ENCODE results near the gene KCNN1.

Gene KCNN1

DNA sequence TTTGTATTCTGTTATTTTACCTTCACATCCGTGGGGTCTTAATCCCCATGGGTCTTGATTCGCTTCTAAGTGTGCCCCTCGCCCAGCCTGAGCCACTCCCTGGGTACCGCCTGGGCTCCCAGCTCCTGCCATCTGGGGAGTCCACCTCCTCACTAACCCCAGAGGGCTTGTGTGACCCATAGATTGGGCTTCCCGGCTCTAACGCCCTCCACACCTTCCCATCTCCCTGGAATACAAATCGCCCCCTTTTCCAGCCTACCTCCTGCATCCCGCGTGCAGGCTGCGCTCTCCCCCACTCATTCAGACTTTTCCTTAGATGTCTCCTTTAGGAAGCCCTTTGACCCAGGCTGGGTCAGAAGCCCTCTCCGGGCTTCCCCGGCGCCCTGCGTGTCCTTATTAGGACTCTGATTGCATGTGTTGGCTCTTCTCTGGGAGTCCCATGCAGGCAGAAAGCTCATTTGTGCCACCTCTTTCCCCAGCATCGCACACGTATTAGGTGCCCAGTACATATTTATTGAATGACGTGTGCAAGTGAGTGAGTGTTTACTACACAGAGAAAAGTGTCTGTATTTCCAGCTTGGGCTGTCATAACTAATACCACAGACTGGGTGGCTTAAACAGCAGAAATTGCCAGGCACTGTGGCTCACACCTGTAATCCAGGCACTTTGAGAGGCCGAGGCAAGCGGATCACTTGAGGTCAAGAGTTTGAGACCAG is 33.3 kb upstream of the KCNN1 start:
- Histone ChIP-seq H3K9me3 (ENCODE audit: control insufficient read depth in 2 of 2, low read length in 2 of 2) (no peaks in the 10 kb centered on the region), H3K9ac (ENCODE audit: low read depth in 1 of 2, low read length in 2 of 2) (peak overlapping the region; percentile 82 to 85), H3K27ac (ENCODE audit: low read depth in 2 of 2, low read length in 2 of 2) (no peak overlapping the region), H3K27me3 (ENCODE audit: control insufficient read depth in 2 of 2, insufficient read depth in 2 of 2, low read length in 2 of 2) (peaks cover 0 to 6% of the 10 kb centered on the region in 2 donors), H3K4me3 (ENCODE audit: low read length in 2 of 2) (peak overlapping the region; percentile 89 to 91), H3K4me1 (ENCODE audit: control insufficient read depth in 2 of 2, insufficient read depth in 2 of 2, low read length in 2 of 2) (peaks cover 10 to 11% of the 10 kb centered on the region in 2 donors), H3K36me3 (ENCODE audit: control insufficient read depth in 2 of 2, insufficient read depth in 2 of 2, low read length in 2 of 2) (peaks cover 0 to 3% of the 10 kb centered on the region in 2 donors)

DNA sequence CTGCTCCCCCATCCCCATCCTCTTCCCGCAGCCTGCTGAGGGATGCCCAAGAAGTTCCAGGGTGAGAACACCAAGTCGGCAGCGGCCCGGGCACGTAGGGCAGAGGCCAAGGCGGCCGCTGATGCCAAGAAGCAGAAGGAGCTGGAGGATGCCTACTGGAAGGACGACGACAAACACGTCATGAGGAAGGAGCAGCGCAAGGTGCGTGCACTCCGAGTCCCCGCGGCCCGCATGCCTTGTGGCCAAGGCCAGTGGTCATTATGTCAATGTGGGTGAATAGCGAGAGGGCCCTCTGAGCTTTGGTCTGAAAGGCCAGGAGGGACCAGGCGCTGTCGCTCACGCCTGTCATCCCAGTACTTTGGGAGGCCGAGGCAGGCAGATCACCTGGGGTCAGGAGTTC is 30.5 kb upstream of the KCNN1 start:
- Histone ChIP-seq H3K4me3 (ENCODE audit: low read length in 2 of 2) (no peak overlapping the region), H3K27ac (ENCODE audit: low read depth in 2 of 2, low read length in 2 of 2) (no peak overlapping the region), H3K9me3 (ENCODE audit: control insufficient read depth in 2 of 2, low read length in 2 of 2) (no peaks in the 10 kb centered on the region), H3K9ac (ENCODE audit: low read depth in 1 of 2, low read length in 2 of 2) (no peak overlapping the region), H3K36me3 (ENCODE audit: control insufficient read depth in 2 of 2, insufficient read depth in 2 of 2, low read length in 2 of 2) (peaks cover 0 to 3% of the 10 kb centered on the region in 2 donors), H3K4me1 (ENCODE audit: control insufficient read depth in 2 of 2, insufficient read depth in 2 of 2, low read length in 2 of 2) (peaks cover 10 to 11% of the 10 kb centered on the region in 2 donors), H3K27me3 (ENCODE audit: control insufficient read depth in 2 of 2, insufficient read depth in 2 of 2, low read length in 2 of 2) (peaks cover 0 to 6% of the 10 kb centered on the region in 2 donors)

GRCh38 chr19:17937371-17937900 is 29.5 kb upstream of the KCNN1 start:
- H3K27me3 ChIP-seq (ENCODE audit: control insufficient read depth in 2 of 2, insufficient read depth in 2 of 2, low read length in 2 of 2) = no peaks in the 10 kb centered on the region
- H3K4me3 ChIP-seq (ENCODE audit: low read length in 2 of 2) = no peak overlapping the region
- no peak overlapping the region for H3K27ac ChIP-seq (ENCODE audit: low read depth in 2 of 2, low read length in 2 of 2)
- peaks cover 8 to 9% of the 10 kb centered on the region in 2 donors for H3K4me1 ChIP-seq (ENCODE audit: control insufficient read depth in 2 of 2, insufficient read depth in 2 of 2, low read length in 2 of 2)
- no peak overlapping the region for H3K9ac ChIP-seq (ENCODE audit: low read depth in 1 of 2, low read length in 2 of 2)
- no peaks in the 10 kb centered on the region for H3K9me3 ChIP-seq (ENCODE audit: control insufficient read depth in 2 of 2, low read length in 2 of 2)
- peaks cover 0 to 5% of the 10 kb centered on the region in 2 donors for H3K36me3 ChIP-seq (ENCODE audit: control insufficient read depth in 2 of 2, insufficient read depth in 2 of 2, low read length in 2 of 2)

DNA sequence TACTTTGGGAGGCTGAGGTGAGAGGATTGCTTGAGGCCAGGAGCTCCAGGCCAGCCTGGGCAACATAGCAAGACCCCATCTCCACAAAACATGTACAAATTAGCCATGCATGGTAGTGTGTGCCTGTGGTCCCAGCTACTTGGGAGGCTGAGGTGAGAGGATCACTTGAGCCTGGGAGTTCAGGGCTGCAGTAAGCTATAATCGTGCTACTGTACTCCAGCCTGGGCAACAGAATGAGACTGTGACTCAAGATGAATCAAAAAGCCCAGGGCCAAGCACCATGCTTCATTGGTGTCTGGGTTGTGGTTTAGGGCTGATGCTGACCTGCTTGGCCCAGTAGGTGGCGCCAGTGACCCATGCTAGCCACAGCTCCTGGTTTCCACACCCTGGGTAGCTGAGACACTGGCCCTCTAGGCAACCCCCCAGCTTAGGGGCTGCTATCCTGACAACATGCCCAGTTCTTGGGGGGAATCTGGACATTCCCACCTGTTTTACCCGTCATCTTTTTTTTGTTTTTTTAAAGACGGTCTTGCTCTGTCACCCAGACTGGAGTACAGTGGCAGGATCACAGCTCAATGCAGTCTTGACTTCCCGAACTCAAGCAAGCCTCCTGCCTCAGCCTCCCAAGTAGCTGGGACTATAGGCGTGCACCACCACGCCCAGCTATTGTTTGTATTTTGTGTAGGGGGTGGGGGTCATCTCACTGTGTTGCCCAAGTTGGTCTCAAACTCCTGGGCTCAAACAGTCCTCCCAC is 28.6 kb upstream of the KCNN1 start:
- no peak overlapping the region for H3K9ac ChIP-seq (ENCODE audit: low read depth in 1 of 2, low read length in 2 of 2)

DNA sequence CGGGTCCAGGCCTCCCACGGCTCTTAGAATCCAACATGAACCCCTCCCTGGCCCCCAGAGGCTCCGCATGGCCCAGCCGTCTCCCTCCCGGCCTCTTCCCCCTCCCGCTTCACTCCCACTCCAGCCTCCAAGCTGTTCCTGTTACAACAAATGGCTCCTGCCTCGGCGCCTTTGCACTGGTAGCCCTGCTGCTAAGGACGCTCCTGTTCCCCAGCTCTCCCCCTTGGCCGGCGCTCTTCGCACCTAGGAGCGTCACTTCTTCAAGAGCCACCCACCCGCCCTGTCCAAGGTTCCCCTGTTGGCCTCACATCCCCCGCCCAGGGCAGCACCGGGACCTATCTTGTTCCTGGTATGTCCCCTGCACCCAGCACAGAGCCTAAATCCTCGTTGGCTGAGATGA is 24.7 kb upstream of the KCNN1 start:
- Histone ChIP-seq H3K27me3 (ENCODE audit: control insufficient read depth in 2 of 2, insufficient read depth in 2 of 2, low read length in 2 of 2) (no peaks in the 10 kb centered on the region), H3K27ac (ENCODE audit: low read depth in 2 of 2, low read length in 2 of 2) (no peak overlapping the region), H3K4me3 (ENCODE audit: low read length in 2 of 2) (no peak overlapping the region), H3K9ac (ENCODE audit: low read depth in 1 of 2, low read length in 2 of 2) (no peak overlapping the region), H3K9me3 (ENCODE audit: control insufficient read depth in 2 of 2, low read length in 2 of 2) (no peaks in the 10 kb centered on the region), H3K36me3 (ENCODE audit: control insufficient read depth in 2 of 2, insufficient read depth in 2 of 2, low read length in 2 of 2) (peaks cover 0 to 5% of the 10 kb centered on the region in 2 donors), H3K4me1 (ENCODE audit: control insufficient read depth in 2 of 2, insufficient read depth in 2 of 2, low read length in 2 of 2) (peaks cover 1% of the 10 kb centered on the region in 2 donors)

More for the DNA sequence above, 28.6 kb upstream of the KCNN1 start:
- Histone ChIP-seq H3K4me3 (ENCODE audit: low read length in 2 of 2) (no peak overlapping the region), H3K9me3 (ENCODE audit: control insufficient read depth in 2 of 2, low read length in 2 of 2) (no peaks in the 10 kb centered on the region), H3K36me3 (ENCODE audit: control insufficient read depth in 2 of 2, insufficient read depth in 2 of 2, low read length in 2 of 2) (peaks cover 0 to 5% of the 10 kb centered on the region in 2 donors), H3K27ac (ENCODE audit: low read depth in 2 of 2, low read length in 2 of 2) (no peak overlapping the region), H3K4me1 (ENCODE audit: control insufficient read depth in 2 of 2, insufficient read depth in 2 of 2, low read length in 2 of 2) (peaks cover 6 to 7% of the 10 kb centered on the region in 2 donors), H3K27me3 (ENCODE audit: control insufficient read depth in 2 of 2, insufficient read depth in 2 of 2, low read length in 2 of 2) (no peaks in the 10 kb centered on the region)

GRCh38 chr19:17942582-17943273 is 24.2 kb upstream of the KCNN1 start:
- no peak overlapping the region for H3K27ac ChIP-seq (ENCODE audit: low read depth in 2 of 2, low read length in 2 of 2)
- H3K36me3 ChIP-seq (ENCODE audit: control insufficient read depth in 2 of 2, insufficient read depth in 2 of 2, low read length in 2 of 2) = peaks cover 0 to 3% of the 10 kb centered on the region in 2 donors
- no peak overlapping the region for H3K4me3 ChIP-seq (ENCODE audit: low read length in 2 of 2)

GRCh38 chr19:17943274-17944221 is 23.4 kb upstream of the KCNN1 start:
- no peak overlapping the region for H3K4me3 ChIP-seq (ENCODE audit: low read length in 2 of 2)

More at GRCh38 chr19:17942582-17943273, 24.2 kb upstream of the KCNN1 start:
- Histone ChIP-seq H3K9me3 (ENCODE audit: control insufficient read depth in 2 of 2, low read length in 2 of 2) (no peaks in the 10 kb centered on the region), H3K4me1 (ENCODE audit: control insufficient read depth in 2 of 2, insufficient read depth in 2 of 2, low read length in 2 of 2) (peaks cover 5% of the 10 kb centered on the region in 2 donors), H3K27me3 (ENCODE audit: control insufficient read depth in 2 of 2, insufficient read depth in 2 of 2, low read length in 2 of 2) (no peaks in the 10 kb centered on the region), H3K9ac (ENCODE audit: low read depth in 1 of 2, low read length in 2 of 2) (no peak overlapping the region)

DNA sequence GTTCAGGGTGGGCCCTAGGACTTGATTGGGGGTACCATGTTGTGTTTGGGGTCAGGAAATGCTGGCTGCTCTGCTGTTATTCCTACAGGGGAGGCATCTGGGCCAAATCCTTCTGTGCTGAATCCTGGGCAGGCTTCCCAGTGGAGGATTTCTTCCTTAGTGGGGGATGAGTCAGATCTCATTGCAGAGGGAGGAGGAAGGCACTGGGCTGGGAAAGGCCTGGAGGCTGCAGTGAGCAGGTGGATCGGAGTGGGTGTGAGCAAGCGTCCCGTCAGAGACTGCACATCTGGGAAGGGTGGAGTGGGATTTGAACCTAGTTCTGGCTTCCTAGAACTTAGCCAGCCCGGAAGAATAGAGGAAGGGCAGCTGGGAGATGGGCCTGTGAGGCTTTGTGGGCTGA is 22.6 kb upstream of the KCNN1 start:
- peaks cover 0 to 3% of the 10 kb centered on the region in 2 donors for H3K36me3 ChIP-seq (ENCODE audit: control insufficient read depth in 2 of 2, insufficient read depth in 2 of 2, low read length in 2 of 2)
- no peak overlapping the region for H3K27ac ChIP-seq (ENCODE audit: low read depth in 2 of 2, low read length in 2 of 2)
- peaks cover 5 to 10% of the 10 kb centered on the region in 2 donors for H3K4me1 ChIP-seq (ENCODE audit: control insufficient read depth in 2 of 2, insufficient read depth in 2 of 2, low read length in 2 of 2)
- H3K4me3 ChIP-seq (ENCODE audit: low read length in 2 of 2) = no peak overlapping the region
- H3K27me3 ChIP-seq (ENCODE audit: control insufficient read depth in 2 of 2, insufficient read depth in 2 of 2, low read length in 2 of 2) = peaks cover 0 to 3% of the 10 kb centered on the region in 2 donors
- no peaks in the 10 kb centered on the region for H3K9me3 ChIP-seq (ENCODE audit: control insufficient read depth in 2 of 2, low read length in 2 of 2)
- no peak overlapping the region for H3K9ac ChIP-seq (ENCODE audit: low read depth in 1 of 2, low read length in 2 of 2)

More at GRCh38 chr19:17943274-17944221, 23.4 kb upstream of the KCNN1 start:
- H3K9ac ChIP-seq (ENCODE audit: low read depth in 1 of 2, low read length in 2 of 2) = no peak overlapping the region
- H3K27me3 ChIP-seq (ENCODE audit: control insufficient read depth in 2 of 2, insufficient read depth in 2 of 2, low read length in 2 of 2) = no peaks in the 10 kb centered on the region
- no peaks in the 10 kb centered on the region for H3K9me3 ChIP-seq (ENCODE audit: control insufficient read depth in 2 of 2, low read length in 2 of 2)
- peaks cover 5% of the 10 kb centered on the region in 2 donors for H3K4me1 ChIP-seq (ENCODE audit: control insufficient read depth in 2 of 2, insufficient read depth in 2 of 2, low read length in 2 of 2)
- peaks cover 0 to 3% of the 10 kb centered on the region in 2 donors for H3K36me3 ChIP-seq (ENCODE audit: control insufficient read depth in 2 of 2, insufficient read depth in 2 of 2, low read length in 2 of 2)
- no peak overlapping the region for H3K27ac ChIP-seq (ENCODE audit: low read depth in 2 of 2, low read length in 2 of 2)
